NOMO-1 (cell line): Measurements from ENCODE around the gene LINC00305.

Experiments
- DNase-seq, 2 experiments: peaks; one replicate each; lab custom pipeline; 2025; ENCODE audit not compliant: unreplicated experiment in 2 of 2; lab: John Stamatoyannopoulos, UW

Gene LINC00305

DNA sequence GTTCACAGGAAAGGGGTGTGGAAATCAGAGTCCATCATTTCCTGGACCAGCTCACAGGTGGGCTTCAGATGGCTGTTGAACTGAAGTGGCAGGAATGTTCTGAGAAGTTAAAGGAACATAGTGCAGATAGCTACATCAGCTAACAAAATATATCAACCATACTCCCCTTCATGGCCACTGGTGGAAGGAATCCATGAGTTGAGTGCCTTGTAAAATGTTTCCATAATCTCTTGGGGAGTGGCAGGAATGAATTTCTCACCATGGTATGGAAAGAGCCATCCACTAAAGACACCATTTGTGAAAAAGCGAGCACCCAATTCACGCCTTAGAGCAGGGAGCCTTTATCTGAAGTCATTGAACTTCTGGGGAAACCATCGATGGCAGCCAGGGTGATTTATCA, at the start of gene LINC00305:
Gene LINC00305 (minus strand): TSS at position 101 of the 400 bp plus-strand sequence.
- DNase-seq, result no peak

DNA sequence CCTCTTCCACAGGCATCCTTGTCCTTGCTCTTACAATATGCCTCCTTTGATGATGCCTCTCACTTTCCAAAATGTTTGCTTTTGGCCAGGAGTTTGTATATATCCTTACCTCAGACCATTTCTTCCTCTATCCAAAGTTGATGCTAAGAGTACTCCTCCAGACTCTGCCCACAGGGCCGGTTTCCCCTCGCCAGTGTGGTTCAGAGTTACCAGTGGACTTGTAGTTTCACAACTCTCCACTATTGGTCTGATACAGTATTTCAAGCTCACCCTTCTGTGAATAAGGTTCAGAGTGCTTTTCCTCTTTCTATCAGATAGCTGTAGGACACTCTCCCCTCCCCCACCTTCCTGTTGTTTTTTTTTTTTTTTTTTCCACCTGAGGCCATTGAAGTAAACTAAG, 42.2 kb upstream of the LINC00305 start:
- DNase-seq, result no peak

DNA sequence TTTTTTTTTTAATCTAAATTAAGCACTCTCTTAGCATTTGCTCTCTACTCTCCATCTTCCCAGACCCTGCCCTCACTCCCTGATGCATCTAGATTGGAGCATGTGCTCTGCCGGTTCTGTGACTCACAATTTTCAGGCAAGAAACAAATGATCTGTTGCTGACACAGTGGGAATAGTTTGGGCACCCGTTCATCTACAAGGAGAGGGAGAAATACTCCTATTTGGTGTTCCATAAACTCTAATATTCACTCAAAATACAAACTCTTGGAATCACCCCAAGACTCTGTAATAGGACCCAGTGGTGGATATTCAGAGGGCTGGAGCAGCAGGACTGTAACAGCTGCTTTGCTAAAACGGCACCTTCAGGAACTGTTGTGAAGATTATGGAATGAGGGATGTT, 37.1 kb upstream of the LINC00305 start:
- no peak for DNase-seq

DNA sequence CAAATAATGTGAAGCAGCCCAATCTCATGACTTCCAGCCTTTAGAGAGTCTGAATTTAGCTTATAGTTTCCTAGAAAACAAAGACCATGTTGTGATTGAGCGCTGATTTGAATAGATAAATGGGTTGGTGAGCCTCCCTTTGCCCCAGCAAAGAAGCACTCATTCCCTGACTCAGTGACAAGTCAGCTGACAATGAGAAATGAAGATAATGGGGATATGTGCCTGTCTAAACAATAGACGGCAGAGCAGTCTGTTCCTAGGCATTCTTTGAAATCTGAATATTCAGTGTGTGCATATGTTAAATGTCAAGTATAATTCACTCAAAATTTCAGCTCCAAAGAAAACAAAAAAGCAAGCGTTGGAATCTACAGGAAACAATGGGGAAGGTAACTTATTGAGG, 34.8 kb upstream of the LINC00305 start:
- no peak for DNase-seq

DNA sequence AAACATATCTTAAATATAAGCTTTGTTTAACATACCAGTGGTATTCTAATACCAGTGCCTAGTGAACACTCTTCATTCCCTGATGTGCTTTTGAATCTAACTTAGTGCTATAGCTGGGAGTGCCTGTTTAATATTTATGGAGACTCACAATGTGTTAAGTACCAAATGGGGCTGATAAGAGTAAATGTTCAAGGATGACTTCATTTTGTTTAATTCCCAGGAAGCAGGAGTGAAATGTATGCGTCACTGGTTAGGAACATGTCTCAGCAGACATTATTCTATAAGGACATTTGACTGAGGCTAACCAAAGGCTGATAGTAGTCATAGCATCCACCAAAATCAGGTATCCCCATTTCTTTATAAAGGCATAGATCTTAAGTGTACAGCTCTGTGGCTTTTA, 31.7 kb upstream of the LINC00305 start:
- no peak for DNase-seq

DNA sequence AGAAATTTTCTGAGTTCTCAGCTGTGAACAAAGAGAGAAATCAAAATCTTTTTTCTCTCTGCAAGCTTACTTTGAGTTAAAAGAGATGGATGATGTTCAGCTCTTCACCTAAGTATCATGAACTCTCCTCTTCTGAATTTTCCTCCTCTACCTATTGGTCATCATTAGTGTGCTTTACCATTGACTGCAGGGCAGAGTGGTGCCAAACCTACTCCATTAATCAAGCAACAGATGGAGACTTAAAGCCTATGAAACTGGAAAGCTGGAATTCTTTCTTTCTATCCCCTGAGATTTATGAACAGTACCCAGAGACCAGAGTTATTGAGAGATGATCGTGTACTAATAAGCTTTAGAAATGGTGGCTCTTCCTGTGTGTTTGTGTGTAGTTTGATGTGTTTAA, 31.3 kb upstream of the LINC00305 start:
- DNase-seq, result no peak

DNA sequence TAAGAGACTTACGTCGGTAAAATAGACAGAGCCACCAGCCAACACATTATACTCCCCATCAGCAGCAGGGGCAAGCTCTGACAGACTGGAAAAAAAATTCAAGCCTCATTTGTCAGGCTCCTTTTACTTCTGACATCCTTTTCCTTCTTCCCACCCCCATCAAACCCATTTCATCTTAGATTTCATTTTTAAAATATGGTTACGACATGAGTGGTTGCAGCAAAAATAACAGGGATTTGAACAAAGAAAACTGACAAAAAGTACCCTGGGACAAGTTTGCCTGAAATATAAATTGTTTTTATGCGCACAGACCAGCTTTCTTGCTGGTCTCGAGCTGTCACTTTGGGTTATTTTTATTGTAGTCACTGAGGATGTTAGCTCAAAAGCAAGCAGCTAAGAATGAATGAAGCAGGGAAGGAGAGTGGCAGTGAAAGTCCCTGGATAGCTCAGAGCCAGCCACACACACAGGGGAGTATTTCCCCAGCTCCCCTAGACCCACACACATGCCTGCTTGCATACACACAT, 30.7 kb upstream of the LINC00305 start:
- no peak for DNase-seq

DNA sequence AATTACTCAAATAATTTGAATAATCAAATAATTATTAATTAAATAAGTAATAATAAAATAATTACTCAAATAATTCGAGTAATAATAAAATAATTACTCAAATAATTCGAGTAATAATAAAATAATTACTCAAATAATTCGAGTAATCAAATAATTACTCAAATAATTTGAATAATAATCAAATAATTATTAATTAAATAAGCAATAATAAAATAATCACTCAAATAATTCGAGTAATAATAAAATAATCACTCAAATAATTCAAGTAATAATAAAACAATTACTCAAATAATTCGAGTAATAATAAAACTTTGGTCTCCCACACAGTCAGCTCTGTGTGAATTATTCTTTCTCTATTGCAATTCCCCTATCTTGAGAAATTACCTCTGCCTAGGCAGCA, 30.0 kb upstream of the LINC00305 start:
- no peak for DNase-seq

DNA sequence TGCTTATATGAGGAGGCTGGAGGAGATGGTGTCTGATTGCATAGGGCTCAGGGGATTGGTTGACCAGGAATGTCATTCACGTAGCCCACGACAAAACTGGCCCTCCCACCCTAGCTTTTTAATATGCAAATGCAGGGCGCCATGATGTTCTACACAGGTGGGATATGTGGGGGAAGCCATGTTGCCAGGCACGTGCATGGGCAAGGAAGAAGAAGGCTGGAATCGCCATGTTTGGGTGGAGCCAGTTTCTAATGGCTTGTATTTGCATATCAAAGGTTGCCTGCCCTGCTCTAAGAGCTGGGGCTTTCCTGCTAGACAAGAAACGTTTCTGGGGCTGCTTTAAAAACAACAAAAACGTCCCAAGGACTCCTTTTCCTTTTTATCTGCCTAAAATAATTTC, 26.5 kb upstream of the LINC00305 start:
- no peak for DNase-seq

DNA sequence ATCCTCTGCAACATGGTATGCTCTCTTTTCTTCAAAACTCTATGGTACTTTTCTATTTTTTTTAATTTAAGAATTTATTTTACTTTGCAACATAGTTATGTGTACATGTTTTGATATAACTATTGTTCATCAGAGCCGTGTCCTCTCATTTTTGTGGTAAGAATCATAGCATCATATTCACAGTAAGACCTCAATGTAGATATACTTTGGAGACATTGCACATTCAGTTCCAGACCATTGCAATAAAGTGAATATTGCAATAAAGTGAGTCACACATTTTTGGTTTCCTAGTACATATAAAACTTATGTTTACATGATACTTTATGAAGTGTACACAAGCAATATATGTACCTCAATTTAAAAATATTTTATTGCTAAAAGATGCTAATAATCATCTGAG, 22.7 kb upstream of the LINC00305 start:
- no peak for DNase-seq

DNA sequence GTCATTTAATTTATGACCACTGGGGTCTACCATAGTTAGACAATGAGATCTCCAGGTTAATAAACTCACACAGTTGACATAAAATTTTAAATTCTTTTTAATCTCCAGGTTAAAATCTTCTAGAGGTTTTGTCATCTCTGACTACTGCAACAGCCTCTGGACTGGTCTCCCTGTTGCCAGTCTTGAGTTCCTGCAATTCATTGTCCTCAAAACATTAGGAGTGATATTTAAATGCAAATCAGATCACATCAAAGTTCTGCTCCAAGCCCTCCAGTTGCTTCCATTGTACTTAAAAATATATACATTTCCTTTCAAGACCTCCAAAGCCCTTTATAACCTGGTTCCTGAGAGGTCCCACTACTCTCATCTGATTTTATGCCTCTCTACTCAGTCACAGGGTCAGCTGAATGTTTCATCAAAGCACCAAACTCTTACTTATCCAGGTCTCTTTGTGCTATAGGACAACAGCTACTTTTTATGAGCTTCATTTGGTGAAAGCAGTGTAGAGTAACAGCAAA, 18.6 kb upstream of the LINC00305 start:
- no peak for DNase-seq

DNA sequence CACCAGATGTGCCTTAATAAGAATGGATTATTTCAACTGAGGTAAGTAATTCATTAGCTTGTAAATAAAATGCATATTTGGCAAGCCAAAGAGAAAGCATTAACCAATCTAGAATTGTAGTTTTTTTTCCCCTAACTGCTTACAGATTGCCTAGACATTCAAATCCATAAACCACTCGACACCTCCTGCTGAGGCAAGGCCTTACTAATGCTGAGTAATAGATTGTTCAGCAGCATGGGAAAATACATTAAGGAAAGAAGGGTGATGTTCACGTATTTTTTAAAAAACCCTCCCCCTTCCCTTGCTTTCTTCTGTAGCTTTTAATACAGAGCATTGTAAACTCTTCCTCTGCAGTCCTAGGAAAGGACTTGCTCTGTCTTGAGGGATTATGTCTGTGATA, 17.0 kb upstream of the LINC00305 start:
- DNase-seq, result no peak

DNA sequence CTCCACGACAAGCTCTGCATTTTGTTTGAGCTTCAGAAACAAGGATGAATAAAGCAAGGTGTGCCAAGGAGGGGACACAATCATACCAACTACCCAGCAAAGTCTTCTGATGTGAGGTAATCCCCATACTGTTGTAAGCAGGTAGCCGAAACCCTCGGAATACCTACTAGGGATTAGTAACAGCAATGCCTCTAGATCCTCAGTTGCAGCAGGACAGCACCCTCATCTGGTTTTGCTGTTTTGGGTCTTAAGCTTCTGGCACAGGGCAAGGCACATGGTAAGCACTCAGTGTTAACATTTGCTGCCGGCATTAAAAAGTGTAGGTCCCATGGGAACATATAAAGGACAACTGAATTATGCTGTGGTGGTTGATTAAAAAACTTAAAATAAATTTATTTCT, 16.0 kb upstream of the LINC00305 start:
- DNase-seq, result no peak

DNA sequence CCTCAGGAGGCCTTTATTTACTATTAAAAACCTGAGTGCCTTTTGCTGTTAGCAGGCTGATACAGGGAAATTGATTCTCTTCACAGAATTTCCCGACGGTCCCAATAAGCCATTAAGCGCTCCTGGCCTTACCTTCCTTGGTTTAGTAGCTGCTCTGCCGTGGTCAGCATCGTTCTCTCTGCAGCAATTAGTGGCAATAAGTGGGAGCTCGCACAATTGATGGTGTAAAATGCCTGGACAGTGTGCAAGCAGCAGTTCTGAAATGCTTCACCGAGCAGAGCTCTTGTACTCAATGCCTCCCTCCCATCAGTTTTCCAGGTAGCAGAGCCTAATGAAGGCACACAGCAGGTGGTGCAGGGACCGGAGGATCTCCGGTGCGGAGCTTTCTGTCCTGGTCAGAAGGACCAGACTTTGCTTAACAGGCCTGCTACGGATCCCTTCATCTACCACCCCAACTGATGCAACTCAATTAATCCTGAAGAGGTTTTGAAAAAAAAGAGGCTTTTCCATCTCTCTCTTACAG, 1.1 kb upstream of the LINC00305 start:
- DNase-seq, result no peak

DNA sequence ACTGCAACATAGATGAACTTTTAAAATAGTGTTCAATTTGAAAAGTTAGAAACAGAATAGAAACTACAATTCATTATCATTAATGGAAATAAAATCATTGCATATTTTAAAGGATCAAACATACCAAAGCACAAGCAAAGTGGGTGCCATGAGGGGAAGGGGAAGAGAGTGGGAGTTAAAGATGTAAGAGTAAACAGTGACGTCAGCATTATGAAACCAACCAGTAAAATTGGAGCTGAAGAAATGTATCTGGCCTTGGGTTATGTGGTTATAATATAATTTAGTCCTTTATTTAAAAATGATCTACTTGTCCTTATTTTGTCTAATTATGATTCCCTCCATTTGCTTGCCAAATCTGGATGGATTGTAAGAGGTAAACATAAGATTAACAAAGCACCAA, 6.0 kb downstream of the LINC00305 start:
- no peak for DNase-seq

DNA sequence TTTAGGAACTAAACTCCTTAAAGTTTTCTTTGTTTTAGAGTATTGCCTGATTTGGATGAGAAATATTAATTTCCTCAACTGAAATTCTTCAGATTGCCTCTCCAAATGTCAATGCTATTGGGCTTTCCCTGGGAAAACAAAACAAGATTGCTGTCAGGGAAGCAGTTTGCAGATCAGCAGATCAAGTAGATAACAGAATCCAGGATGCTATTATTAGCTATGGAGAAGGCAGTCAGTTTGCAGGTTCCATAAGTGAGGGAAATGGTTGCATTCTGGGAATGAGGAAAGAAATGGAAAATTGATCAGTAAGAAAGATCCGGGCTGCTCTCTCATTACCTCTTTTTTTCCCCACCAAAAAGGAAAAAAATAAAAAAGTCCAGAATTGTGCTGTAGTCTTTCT, 11.0 kb downstream of the LINC00305 start:
- DNase-seq, result no peak

DNA sequence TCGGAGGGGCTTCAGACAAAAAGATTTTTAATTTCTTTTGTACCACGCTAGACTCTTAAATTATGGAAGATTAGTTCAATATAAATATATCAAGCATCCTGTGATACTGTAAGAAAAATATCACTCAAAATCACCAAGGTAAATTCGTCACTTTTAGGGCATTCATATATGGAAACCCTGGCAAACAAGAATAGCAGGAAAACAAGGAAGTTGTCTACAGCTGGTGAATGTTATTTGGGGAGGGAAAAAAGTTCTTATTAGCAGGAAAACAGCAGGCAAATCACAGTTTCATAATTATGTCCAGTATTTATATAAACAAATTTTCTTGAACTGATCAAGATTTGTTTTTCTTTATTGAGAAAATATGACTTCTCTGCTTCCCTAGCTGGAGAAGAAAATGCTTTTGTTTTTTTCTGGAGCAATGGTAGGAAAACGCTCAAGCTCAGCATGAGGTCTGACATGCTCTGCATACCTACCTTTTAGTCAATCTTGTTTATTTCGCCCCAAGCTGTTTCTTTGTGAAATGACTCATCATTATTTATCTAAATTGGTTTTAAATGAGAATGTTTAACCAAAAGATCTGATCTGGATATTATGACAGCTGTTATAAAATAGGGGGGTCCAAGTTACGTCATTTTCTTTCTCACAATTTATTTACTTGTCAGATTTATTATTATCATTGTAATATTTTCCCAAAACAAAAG, 14.7 kb downstream of the LINC00305 start:
- DNase-seq, result no peak

DNA sequence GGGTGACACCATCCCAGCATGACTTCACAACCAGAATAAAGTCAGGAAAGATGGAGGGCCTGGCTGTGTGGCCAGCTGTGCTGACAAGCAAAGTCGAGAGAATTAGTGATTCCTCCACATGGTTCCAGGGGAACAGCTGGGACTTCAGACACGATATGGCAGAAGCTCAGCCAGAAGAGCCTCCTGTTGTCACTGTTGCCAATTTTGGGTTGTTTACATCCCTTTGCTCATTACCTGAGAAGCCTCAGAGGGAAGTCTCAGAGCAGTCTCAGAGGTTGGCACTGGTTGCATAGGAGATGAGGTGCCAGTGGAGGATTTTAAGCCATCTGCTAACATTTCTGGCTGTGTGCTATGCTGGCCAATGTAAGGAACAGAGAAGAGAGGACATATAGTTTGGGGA, 16.0 kb downstream of the LINC00305 start:
- no peak for DNase-seq

DNA sequence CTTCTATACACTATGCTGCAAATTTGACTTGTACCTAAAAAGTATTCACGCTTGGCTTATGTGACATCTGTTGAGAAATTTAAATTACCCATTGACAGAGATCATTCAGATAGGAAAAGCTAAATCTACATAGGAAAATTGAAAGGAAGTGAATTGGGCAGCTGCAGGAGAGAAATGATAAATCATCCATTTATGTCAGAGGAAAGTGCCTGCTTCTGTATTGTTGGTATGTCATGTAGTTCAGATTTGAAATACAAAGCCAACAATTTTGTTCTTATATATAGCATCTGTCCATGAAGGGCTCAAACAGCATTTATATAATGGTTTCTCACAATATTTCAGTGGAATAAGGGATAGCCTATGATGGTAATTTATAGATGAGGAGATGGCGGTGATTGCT, 17.6 kb downstream of the LINC00305 start:
- no peak for DNase-seq

DNA sequence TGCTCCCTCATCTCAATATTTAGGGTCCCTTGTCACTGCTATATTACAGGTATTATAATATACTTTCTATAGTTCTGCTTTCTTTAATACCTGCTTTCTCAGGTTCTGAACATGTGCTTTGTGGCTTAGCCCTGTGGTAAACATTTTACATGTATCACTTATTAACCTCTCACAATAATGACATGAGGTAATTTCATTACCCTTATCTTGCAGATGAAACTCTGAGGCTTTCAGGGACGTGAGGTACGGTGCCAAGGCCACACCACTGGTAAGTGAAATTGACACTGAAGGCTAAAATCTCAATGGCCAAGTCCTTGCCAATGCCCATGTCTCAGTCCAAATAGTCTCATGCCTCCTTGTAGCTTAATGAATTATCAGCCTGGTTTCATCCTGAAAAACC, 21.7 kb downstream of the LINC00305 start:
- no peak for DNase-seq

DNA sequence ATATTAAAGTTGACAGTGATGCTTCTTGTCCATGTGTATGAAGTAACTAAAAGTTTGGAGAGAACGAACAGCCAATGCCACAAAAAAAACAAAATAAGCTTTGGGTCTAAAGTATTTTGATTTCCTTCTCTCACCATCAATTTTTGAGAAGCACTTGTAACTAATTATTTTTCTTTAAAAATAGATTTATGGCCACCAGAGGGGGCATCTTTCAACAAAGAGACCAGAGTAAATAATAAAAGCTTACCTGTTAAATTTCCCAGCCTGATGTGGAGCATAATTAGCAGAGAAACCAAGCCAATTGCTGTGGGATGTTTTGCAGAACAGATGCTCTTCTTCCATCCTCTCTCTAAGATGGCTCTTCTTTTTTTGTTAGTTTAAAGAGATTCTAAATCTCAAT, 29.0 kb downstream of the LINC00305 start:
- no peak for DNase-seq

DNA sequence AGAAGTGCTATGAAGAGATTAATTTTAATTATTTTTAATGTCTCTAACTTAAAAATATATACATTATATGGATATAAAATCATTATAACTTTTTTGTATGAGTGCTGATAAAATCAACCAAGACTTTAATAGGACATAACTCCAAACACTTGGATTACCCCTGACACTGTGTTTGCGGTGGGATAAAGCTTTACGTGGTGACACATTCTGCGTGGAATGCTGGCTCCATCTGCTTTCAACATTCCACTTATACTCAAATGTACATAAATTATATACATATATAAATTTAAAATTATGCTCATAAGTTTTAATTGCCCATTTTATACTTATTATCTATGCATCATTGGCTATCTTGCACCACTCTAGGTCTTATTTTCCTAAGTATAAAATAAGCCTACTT, 30.5 kb downstream of the LINC00305 start:
- DNase-seq, result no peak
